Measurements from ENCODE around the gene VPS4A. TPM values are rescaled to one million over a fixed set of nuclear protein-coding genes. Genes with fewer than 3 reads are reported as not detected.

The VPS4A gene
- 10 to 100 TPM; 44.8 to 46.1 TPM for total RNA-seq

GRCh38 chr16:69310653-69311532 lies at the start of gene VPS4A:
Gene VPS4A, plus strand, starts transcription at chr16:69311350. Its CDS starts 162 bp downstream, at chr16:69311512.
- intact Hi-C loops (cut with DNase I): no loop called here

DNA sequence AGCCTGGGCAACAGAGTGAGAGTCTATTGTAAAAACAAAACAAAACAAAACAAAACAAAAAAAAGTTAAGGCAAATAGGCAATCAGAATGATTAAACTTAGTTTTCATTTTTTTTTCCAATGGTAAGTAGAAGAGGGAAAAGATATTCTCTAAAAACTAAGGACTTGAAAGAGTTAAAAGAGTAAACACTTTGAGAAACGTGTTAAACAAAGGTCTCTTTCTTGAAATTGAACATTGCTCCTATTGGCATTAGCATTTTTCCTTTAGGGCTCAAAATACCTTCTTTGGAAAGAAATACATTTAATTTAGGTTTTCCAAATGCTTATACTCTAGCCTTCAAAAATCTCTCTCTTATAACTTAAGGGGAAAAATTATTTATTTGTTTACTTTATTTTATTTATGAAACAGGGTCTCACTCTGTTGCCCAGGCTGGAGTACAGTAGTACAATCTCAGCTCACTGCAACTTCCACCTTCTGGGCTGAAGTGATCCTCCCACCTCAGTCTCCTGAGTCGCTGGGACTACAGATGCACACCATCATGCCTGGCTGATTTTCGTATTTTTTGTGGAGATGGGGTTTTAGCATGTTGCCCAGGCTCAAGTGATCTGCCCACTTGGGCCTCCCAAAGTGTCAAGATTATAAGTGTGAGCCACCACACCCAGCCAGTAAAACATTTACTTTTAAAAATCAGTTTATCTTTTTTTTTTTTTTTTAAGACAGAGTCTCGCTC lies 44.7 kb upstream of the VPS4A start:
- H3K36me3 ChIP-seq: no peaks in the 10 kb centered on the region
- H3K4me3 ChIP-seq: no peak overlapping the region
- no peaks in the 10 kb centered on the region for H3K9me3 ChIP-seq
- H3K27ac ChIP-seq: no peak overlapping the region
- TF ChIP-seq POLR2A (IDR thresholded peaks at IDR 0.05): no peak
- no peak for TF ChIP-seq POLR2AphosphoS5 (IDR thresholded peaks at IDR 0.05)
- TF ChIP-seq, protein P1, sequence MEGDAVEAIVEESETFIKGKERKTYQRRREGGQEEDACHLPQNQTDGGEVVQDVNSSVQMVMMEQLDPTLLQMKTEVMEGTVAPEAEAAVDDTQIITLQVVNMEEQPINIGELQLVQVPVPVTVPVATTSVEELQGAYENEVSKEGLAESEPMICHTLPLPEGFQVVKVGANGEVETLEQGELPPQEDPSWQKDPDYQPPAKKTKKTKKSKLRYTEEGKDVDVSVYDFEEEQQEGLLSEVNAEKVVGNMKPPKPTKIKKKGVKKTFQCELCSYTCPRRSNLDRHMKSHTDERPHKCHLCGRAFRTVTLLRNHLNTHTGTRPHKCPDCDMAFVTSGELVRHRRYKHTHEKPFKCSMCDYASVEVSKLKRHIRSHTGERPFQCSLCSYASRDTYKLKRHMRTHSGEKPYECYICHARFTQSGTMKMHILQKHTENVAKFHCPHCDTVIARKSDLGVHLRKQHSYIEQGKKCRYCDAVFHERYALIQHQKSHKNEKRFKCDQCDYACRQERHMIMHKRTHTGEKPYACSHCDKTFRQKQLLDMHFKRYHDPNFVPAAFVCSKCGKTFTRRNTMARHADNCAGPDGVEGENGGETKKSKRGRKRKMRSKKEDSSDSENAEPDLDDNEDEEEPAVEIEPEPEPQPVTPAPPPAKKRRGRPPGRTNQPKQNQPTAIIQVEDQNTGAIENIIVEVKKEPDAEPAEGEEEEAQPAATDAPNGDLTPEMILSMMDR (IDR thresholded peaks at IDR 0.05): no peak
- peaks cover 5% of the 10 kb centered on the region for H3K4me1 ChIP-seq (replicated peaks)
- no peak for DNase-seq (ENCODE audit: low spot score)
- 51% methylated on average over 4 of the region's 4 CpGs for WGBS
- intact Hi-C loops (cut with DNase I): no loop called here
- H3K27me3 ChIP-seq (replicated peaks; ENCODE audit: insufficient read depth): no peaks in the 10 kb centered on the region

More at GRCh38 chr16:69310653-69311532, at the start of gene VPS4A:
- H3K36me3 ChIP-seq: peaks cover 0 to under 1% of the 10 kb centered on the region in 2 donors
- TF ChIP-seq, protein P1 (IDR thresholded peaks at IDR 0.05): peak; percentile 94 to 97 (median 95)
- TF ChIP-seq POLR2A (IDR thresholded peaks at IDR 0.05): peak; percentile 50
- peak; percentile 63 for TF ChIP-seq POLR2AphosphoS5 (IDR thresholded peaks at IDR 0.05)
- H3K27ac ChIP-seq: peak within 1 kb of the TSS; percentile 80 to 90
- no peaks in the 10 kb centered on the region for H3K27me3 ChIP-seq (replicated peaks; ENCODE audit: insufficient read depth)
- no peaks in the 10 kb centered on the region for H3K9me3 ChIP-seq
- peaks cover 4% of the 10 kb centered on the region for H3K4me1 ChIP-seq (replicated peaks)
- DNase-seq (ENCODE audit: low spot score): peak; percentile 95
- WGBS: 32% methylated on average over 19 of the region's 70 CpGs
- H3K4me3 ChIP-seq: peak within 1 kb of the TSS; percentile 73 to 88

DNA sequence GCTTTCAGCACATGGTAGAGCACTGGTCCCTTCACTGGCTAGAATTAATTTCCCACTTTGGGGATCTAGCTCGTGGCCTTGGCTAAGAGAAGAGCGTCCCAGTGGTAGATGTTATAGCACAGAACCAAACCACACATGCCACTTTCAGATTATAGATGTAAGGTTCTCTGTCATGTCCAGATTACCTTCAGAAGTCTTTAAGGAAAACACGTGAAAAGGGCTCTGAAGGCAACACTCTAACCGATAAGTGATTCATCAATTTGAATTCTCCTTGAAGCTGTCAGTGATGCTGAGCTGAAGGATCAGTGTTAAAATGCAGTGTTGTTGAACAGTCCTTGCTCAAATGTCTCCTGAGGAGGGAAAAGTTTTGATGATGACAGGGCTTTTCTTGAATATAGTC lies 43.5 kb upstream of the VPS4A start:
- Histone ChIP-seq H3K36me3 (no peaks in the 10 kb centered on the region), H3K27ac (no peak overlapping the region), H3K9me3 (no peaks in the 10 kb centered on the region), H3K27me3 (replicated peaks; ENCODE audit: insufficient read depth) (no peaks in the 10 kb centered on the region), H3K4me1 (replicated peaks) (no peaks in the 10 kb centered on the region), H3K4me3 (no peak overlapping the region)
- intact Hi-C loops (cut with DNase I): no loop called here
- TF ChIP-seq POLR2AphosphoS5 (IDR thresholded peaks at IDR 0.05): no peak
- TF ChIP-seq POLR2A (IDR thresholded peaks at IDR 0.05): no peak
- TF ChIP-seq, protein P1 (IDR thresholded peaks at IDR 0.05): no peak
- DNase-seq (ENCODE audit: low spot score): no peak
- 90% methylated on average over 4 of the region's 4 CpGs for WGBS

GRCh38 chr16:69270395-69270794 lies 40.8 kb upstream of the VPS4A start:
- no peak for DNase-seq (ENCODE audit: low spot score)
- Histone ChIP-seq H3K4me3 (no peak overlapping the region), H3K27ac (no peak overlapping the region), H3K4me1 (replicated peaks) (no peaks in the 10 kb centered on the region), H3K9me3 (no peaks in the 10 kb centered on the region), H3K36me3 (no peaks in the 10 kb centered on the region), H3K27me3 (replicated peaks; ENCODE audit: insufficient read depth) (no peaks in the 10 kb centered on the region)
- TF ChIP-seq, protein P1 (IDR thresholded peaks at IDR 0.05): no peak
- TF ChIP-seq POLR2A (IDR thresholded peaks at IDR 0.05): no peak
- TF ChIP-seq POLR2AphosphoS5 (IDR thresholded peaks at IDR 0.05): no peak
- intact Hi-C loops (cut with DNase I): no loop called here
- 64% methylated on average over 3 of the region's 3 CpGs for whole genome bisulfite sequencing

Measured in prostate gland (tissue), 2 donors.